MM.1S (cell line): ENCODE results near the gene GSE1.

Experiments
- CTCF ChIP-seq: fragments of 300-600 bp; sonication (generic); IDR thresholded peaks from 2 replicates; pipeline ENCODE4 v1.5.1; 2016; ENCODE audit warnings: antibody characterized with exemption, low read length, mixed read lengths
- EZH2phosphoT487 ChIP-seq: fragments of 300-600 bp; sonication (generic); IDR thresholded peaks from 2 replicates; pipeline ENCODE4 v1.6.1; 2018; ENCODE audit warnings: antibody characterized with exemption, low read length

DNA sequence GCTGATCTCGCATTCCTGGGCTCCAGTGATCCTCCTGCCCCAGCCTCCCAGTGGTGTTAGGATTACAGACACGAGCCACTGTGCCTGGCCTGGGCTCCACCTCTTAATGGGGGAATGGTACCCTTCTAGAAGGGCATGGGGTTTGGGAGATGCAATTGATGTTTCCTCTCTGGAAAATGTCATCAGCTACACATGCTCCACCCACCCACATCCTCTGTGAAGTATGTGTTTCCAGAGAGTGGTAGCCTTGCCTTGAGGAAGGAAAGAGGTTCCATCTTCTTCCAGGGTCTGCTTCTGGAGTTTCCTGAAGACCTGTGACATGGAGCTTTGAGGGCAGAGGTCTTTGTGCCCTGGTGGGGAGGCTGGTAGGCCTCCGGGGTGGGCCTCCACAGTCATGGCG lies 45.2 kb upstream of the GSE1 start:
- no peak for TF ChIP-seq CTCF
- TF ChIP-seq EZH2phosphoT487: no peak
